ENCODE data around the gene NR2F2.

Gene NR2F2

GRCh38 chr15:96344060-96344705 lies 13.7 kb downstream of the NR2F2 start:
- no peak for DNase-seq

DNA sequence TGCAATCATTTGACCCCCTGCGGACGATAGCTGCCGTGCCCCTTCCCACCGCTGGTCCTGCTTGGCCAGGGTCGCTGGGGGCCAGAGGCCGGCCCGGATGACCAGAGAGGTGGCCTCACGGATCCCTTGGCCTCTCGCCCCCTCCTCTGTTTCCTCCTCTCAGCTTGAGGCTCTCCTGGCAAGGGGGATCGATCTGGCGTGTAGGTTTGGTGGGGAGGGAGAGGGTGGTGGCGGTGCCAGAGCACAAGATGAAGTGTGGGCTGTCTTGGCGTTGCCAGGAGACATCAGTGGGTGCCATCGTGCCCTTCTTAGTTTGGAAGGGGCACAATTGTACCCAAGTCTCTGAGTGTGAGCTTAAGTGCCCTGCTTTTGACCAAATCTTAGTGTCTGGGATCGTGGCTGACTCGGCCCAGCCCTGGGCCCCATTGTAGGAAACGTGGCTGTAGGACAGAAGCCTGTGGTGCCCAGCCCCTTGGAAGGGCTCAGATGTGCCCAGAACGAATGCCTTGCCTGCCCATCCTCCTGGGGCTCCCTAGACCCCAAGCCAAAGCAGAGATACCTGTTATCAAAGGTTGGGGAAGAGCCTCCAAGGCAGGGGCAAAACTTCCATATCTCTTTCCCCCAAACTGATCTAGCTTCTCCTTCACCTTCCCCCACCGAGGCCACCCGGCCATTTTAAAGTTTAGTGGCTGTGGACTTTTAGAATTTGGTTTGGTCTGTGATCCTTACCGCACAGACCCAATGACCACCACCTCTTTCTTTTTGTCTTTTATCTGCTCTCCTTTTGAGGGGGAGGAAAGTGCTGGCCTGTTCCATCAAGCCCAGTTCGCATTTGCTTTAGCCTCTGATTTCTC lies 14.4 kb downstream of the NR2F2 start:
- DNase-seq = no peak

DNA sequence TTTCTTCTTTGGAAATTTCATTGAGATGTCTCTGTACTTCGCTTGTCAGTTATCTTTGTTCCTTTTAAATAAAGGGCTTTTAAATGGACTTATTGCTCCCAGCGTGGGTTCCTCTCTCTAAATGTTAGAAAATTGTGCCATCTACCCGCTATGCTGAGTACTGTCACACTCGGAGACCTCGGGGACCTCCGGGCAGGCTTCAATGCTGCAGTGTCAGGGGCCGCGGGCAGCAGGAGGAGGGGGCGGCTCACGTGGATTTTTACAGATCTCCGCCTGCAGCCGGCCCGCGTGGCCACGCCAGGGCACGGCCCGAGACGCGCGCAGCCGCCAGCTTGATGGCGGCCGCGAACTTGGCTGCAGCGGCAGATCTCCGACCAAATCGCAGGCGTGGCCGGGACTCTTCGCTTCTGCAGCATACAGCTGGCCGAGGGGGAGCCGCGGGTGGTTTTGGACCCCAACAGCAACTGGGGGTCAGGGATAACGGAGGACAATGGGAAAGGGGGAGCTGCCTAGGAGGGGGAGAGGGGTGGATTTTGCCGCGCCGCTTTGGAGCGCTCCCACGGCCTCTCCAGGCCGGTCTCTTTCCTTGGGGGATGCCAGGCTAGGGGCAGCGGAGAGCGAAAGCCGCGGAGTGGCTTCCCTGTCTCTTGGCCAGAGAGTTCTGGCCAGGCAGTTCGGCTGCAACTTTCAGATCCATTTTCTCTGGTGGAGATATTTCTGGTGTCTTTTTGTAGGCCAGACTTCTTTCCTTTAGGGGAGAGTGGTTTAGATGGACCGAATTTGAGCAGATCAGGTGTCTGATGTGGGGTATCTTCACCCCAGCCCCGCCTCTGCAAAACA lies 15.3 kb downstream of the NR2F2 start:
- DNase-seq = no peak

DNA sequence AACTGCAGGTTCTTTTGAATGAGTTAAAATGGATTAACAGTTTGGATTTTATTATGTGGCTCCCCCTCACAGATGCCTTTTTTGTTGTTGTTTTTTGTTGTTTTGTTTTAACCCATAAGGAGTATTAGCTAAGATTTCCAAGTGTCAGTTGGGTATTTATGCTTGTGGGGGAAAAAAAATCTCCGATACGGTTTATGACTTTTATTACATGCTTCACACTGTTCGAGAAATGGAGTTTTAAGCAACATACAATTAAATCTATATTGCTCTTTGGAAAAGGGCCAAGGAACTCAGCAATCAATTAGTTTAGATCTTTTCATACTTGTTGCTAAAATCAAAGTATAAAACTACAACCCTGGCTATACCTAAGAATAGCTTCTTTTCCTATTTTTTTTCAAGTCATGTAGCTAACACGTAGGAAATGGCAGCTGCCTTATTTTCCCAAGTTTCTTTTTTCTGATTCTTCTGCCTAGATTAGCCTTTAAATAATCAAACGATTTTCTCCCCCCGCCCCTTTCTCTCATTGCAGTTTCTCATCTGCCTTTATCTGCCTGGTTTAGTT lies 16.0 kb downstream of the NR2F2 start:
- no peak for DNase-seq

DNA sequence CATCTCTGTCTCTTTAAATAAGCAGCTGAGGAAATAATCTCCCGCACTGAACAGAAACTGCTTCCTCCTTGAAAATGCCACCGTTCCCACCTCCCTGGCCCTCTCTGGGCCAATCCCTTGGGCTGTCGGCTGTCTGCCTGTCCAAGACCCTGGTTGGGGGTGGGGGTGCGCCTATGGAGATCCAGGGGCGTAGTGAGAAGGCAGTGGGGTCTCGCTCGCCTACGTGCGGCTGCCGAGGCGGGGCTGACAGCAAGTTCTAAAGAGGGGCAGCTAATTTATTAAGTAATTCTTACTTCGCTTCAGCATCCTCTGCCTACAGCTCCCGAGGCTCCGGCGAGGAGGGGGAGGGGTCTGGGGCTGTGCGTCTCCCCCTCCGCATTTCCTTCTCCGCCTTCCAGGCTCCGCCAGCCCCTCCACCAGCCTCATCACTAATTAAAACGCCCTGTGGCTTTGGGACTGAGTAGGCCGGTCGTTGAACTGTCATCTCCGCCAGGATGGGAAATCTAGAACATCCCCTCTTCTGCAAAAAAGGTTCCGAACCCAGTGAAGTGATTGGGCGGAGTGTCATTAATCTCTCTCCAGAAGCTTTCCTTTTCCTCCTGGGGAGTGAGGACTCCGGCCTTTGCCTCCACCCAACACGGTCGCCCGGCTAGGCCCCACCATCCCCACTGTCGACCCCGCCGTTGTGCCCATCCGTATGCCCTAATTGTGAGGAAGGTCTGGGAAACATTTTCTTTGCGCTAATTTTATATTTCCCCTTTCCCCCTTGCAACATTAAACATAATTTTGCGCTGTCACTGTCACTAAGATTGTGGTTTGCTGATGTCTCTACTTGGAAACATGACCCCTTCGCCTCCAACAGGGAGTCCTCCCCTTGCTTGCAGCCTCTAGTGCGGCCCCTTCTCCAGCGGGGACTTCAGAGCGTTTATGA lies 16.9 kb downstream of the NR2F2 start:
- DNase-seq = no peak

DNA sequence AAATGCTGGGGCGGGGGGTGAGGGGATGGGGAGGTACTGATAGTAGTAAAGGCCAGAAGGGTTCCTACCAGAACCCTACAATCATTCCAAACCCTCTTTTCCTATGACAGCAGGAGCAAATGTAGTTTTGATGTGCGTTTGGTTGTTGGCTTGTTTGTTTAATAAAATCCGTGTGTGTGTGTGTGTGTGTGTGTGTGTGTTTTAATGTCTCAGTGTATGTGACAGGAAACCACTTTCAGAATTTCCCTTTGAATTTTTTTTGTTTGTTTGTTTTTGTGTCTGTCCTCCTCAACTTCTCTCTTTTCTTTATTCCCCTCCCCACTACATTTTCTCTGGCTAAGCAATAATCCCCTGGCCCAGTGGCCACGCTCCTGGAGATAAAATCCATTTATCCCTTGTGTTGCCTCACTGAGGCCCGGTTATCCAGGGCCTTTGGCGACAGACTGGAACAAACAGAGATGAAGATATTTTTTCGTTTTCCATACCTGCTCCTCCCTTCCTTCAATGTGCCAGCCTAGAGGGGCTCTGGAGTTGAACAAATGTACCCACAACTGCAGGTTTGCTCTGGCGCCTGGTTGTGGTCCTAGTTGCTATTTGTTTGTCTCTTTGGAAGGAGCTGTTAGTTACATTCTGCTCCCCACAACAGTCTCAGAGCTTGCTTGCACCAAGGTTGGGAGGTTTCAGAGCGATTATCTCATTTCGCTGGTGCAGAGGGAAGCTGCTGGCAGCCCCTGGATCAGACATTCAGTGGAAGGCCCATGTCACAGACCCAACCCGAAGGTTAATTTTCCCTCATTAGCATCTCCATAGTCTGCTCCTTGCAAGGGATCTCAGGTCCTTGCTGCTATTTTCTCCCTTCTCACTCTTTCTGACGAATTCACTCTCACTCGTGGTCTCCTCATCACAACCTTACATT lies 17.9 kb downstream of the NR2F2 start:
- DNase-seq = no peak

DNA sequence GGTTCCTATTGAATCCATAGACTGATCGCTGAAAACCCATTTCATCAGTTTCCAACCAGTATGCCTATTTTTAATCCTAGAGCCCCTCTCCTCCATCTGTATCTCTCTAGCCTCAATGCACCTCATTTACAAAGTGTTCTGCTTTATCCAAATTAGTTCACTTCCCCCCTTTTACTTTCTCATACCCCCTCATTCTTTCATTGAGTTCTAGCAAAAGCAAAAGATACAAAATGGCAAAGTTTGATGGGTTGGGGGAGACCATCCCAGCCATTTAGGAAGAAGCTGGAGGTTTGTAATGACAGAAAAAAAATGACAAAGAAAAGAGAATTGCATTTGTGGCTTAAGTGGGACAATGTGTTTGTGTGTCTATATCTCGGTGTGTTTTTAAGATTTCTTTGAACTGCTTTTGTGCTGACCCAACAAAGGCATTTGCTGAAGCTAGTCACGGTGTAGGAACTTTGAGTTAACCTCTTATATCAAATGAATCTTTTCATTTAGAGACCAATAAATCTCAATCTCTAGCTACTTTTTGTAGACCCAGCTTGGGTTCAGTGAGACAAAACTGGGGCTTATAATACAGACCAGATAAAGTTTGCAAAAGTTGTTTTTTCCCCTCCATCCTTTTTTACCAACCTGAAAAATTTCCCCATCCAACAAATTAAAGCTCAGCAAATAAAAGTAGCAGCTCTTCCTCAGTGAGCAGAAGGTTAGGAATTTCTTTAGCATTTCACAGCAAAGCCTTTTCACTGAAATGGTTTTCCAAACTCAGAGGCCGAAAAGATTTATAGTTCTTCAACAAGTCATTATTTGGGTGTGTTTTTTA lies 18.7 kb downstream of the NR2F2 start:
- DNase-seq = no peak

- DNase-seq = no peak
Measured at GRCh38 chr15:96349857-96350720, 19.6 kb downstream of the NR2F2 start.

- DNase-seq = no peak
Measured at GRCh38 chr15:96350934-96351724, 20.6 kb downstream of the NR2F2 start.

DNA sequence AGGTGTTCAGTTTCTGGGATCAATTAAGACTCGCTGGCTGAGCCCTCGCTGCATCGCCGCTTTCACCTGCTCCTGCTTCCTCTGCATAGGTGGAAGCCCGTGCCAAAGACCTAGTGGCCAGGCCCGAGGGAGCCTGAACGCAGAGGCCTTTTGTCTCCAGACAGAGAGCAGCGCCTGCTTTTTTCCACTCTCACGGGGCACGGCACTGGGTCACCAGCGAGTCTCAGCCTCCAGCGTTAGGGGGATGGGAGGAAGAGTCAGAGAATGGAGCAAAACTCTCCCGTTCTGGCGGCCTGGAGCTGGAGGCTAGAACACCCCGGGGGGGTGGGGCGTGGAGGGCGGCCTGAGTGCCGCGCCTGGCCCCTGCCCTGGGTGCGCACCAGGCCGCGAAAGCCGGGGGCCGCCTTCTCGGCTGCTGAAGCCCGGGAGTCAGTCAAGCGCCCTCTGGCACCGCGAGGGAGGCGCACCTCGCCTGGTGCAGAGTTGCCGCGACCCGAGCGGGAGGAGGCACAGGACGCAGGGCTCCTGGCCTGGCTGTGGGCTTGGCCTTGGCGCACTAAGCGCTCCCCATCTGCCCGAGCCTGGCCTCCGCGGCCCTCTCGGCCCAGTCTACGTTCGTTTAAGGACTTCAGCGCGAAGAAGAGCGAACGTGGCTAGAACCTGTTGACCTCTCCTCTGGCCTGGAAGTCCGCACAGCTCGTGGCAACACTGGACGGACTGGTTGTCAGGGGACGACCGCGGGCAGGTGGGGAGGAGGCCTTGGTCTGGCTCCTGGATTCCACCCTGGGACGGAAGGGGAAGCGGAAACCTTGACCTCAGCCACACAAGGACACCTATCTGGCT lies 21.5 kb downstream of the NR2F2 start:
- no peak for DNase-seq

- DNase-seq = no peak
Measured at GRCh38 chr15:96352604-96353405, 22.3 kb downstream of the NR2F2 start.

GRCh38 chr15:96353416-96353929 lies 23.0 kb downstream of the NR2F2 start:
- no peak for DNase-seq

DNA sequence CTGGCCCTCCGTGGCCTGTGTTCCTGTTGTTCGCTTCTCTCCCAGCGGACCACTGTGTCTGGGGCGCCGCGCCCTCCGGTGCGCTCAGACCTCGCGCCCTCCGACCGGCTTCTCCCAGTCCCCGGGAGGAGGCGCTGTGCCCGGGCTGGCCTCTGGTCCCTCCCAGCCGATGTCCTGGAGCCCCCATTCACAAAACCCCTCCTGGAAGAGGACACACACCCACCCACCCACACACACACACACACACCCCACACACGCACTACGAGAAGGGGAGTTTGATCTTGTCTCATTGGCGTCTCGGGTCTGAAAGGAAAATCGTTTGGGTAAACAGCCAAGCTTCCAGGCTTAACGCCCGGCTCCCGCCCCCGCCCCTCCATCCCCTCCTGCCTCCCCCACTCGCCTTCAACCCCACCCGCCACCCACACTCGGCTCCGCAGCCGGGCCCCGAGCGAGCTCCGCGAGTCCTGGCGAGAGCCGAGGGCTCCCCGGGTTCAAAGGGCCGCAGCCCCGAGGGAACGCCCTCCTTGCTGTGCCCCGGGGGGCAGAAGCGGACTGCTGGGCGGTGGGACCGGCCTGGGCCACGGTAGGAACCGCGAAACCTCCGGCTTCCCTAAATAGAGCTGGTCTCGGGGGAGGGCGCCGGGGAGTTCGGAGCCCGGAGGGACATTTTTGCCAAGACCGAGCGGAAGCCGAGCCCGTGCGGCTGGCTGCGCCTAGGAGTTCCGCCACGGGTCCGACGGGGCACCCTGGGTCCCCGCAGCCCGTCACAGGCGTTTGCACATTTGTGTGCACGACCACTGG lies 23.6 kb downstream of the NR2F2 start:
- no peak for DNase-seq

DNA sequence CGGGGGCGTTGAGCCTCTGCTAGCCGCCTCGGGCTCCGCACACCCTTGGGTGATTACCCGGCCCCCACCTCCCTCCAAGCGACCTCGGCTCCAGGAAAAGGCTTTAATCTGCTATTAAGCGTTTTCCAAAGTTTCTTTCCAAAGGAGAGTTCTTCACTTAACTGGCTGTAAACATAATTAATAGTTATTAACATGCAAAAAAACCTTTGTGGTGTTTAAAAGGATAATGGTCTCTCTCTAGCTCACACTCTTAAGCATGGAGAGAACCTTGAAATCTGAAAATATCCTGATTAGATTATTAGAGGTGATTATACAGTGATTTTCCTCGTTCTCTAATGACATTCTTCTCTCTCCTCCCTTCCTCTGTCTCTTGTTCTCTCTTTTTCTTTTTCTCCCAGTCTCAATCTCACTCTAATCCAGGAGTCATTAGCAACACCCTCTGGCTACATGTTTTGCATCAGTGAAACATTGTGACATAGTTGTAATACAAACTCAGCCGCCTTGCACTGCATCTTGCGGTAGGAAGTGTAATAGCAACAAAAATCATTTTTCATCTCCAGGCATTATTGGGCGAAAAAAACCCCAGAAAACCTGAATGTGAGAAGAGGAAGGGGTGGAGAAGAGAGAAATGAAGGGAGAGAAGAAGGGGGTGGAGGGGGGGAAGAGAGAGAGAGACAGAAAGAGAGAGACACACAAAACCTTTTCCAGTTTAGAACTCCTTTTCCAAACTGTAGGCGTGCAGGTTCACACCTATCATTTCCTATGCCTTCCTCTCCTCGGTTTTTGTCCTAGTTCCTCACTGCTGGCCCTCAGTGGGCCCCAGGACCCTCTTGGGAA lies 24.4 kb downstream of the NR2F2 start:
- DNase-seq = no peak

Measured in NCI-H1436 treated with DMSO at 0.1 percent for 48 hours (cell line).